Endothelial cell of coronary artery (primary cell): Measurements from ENCODE around the gene C6orf141. TPM values are rescaled to one million over a fixed set of nuclear protein-coding genes. Genes with fewer than 3 reads are reported as not detected.

Source experiments
- total RNA-seq: library from RNA; depleted of rRNA; stranded (reverse); fragments of >200 nt; gene quantifications from 2 replicates; pipeline ENCODE4 v1.2.3, GENCODE V29; 2014

The C6orf141 gene
- 11.3 and 13.1 TPM in 2 replicates for total RNA-seq

DNA sequence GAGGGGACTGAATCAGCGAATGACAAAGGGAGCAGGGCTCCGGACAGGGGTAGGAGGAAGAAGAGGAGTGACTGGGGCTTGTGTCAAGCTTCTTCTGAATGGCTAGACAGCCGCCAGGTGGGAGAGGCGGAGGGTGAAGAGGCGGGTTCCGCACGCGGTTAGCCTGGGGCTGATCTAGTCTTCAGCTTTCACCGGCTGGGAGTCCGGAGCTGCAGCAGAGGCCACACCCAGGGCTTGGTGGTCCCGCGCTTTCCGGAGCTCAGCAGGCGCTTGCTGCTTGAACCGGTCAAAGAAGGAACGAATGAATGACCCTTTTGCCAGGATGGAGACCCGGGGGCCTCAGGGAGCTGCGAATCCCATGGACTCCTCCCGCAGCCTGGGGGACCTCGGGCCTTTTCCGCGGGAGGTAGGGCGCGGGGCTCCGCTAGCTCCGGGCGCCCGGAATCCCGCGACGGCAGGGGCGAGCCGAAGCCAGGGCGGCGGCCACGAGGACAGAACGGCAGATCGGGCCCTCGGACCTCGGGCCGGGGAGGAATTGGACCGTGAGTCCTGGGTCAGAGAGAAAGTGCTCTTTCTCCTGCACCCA, at the start of gene C6orf141:
TSS of gene C6orf141 (plus strand) at position 177 of the 586 bp plus-strand sequence. CDS start at position 302, 125 bp downstream.

Other genes starting within 250 kb of the C6orf141 start
- 9.3 and 12.0 TPM in 2 replicates for gene MMUT, start 87.4 kb upstream of the C6orf141 start, total RNA-seq
- gene CENPQ, start 87.3 kb upstream of the C6orf141 start, total RNA-seq = 3.9 and 5.9 TPM in 2 replicates
- gene GLYATL3, start 50.7 kb upstream of the C6orf141 start, total RNA-seq = not detected in 2 replicates
- not detected in 2 replicates for gene RHAG, start 86.2 kb downstream of the C6orf141 start, total RNA-seq
- not detected in 2 replicates for gene CRISP2, start 162.9 kb downstream of the C6orf141 start, total RNA-seq
- gene CRISP3, start 193.7 kb downstream of the C6orf141 start, total RNA-seq = not detected in 2 replicates
- not detected in 2 replicates for gene PGK2, start 236.6 kb downstream of the C6orf141 start, total RNA-seq